Medulla oblongata (tissue), 1 donor: ENCODE data around the gene DTD2.
"Not testable (repeated sequence)": the region's sequence is repeated elsewhere in the genome, so short reads cannot be mapped to it uniquely, and the experiment has no call there.

Experiments
- DNase-seq: peaks from one replicate; pipeline ENCODE4 v3.0.0-alpha.2; 2015; ENCODE audit errors: extremely low spot score

DTD2 gene

GRCh38 chr14:31456841-31457664, at the start of gene DTD2:
DTD2 (minus strand) TSS chr14:31457506; CDS start chr14:31457393, 113 bp downstream.
- DNase-seq: peak; percentile 99

- no peak for DNase-seq
Observed at GRCh38 chr14:31505411-31505810, 48.1 kb upstream of the DTD2 start.

GRCh38 chr14:31501870-31502269, 44.6 kb upstream of the DTD2 start:
- DNase-seq: no peak

- DNase-seq: no peak
Observed at GRCh38 chr14:31492759-31493498, 35.6 kb upstream of the DTD2 start.

- DNase-seq: no peak
Observed at GRCh38 chr14:31489691-31490090, 32.4 kb upstream of the DTD2 start.

- DNase-seq: no peak
Observed at GRCh38 chr14:31487886-31488285, 30.6 kb upstream of the DTD2 start, which contains the start of gene GPR33. GPR33 (minus strand) TSS chr14:31488039; CDS start chr14:31483965, 4,074 bp downstream.

GRCh38 chr14:31486764-31487163, 29.5 kb upstream of the DTD2 start:
- DNase-seq: no peak

- no peak for DNase-seq
Observed at GRCh38 chr14:31484754-31485153, 27.4 kb upstream of the DTD2 start.

GRCh38 chr14:31480156-31480555, 22.9 kb upstream of the DTD2 start:
- no peak for DNase-seq

GRCh38 chr14:31479027-31479426, 21.7 kb upstream of the DTD2 start:
- DNase-seq: peak; percentile 81

GRCh38 chr14:31477248-31477647, 19.9 kb upstream of the DTD2 start:
- no peak for DNase-seq

GRCh38 chr14:31476131-31476866, 19.0 kb upstream of the DTD2 start:
- DNase-seq: no peak

GRCh38 chr14:31466554-31466953, 9.2 kb upstream of the DTD2 start:
- DNase-seq: no peak

GRCh38 chr14:31465111-31465510, 7.8 kb upstream of the DTD2 start:
- DNase-seq: no peak

GRCh38 chr14:31462450-31462849, 5.1 kb upstream of the DTD2 start:
- DNase-seq: not testable (repeated sequence)

GRCh38 chr14:31461545-31461944, 4.2 kb upstream of the DTD2 start:
- no peak for DNase-seq

- peak; percentile 69 for DNase-seq
Observed at GRCh38 chr14:31457665-31458659, 656 bp upstream of the DTD2 start.

GRCh38 chr14:31449971-31450610, 7.2 kb downstream of the DTD2 start:
- peak; percentile 40 for DNase-seq

GRCh38 chr14:31449136-31449535, 8.2 kb downstream of the DTD2 start:
- DNase-seq: no peak

- no peak for DNase-seq
Observed at GRCh38 chr14:31445703-31446102, 11.6 kb downstream of the DTD2 start.
